Activated CD4-positive, alpha-beta T cell treated with anti-CD3 and anti-CD28 coated beads, Interleukin-2, amount 50 U/mL, for 1 hour (primary cell): ENCODE results near the gene UTP25.
"Not testable (repeated sequence)": the region's sequence is repeated elsewhere in the genome, so short reads cannot be mapped to it uniquely, and the experiment has no call there.

Source experiments
- DNase-seq: peaks from one replicate; pipeline ENCODE4 v3.0.0-alpha.2; 2020

UTP25 gene

GRCh38 chr1:209877087-209877764 lies 49.5 kb downstream of the UTP25 start:
- no peak for DNase-seq

- no peak for DNase-seq
Observed at GRCh38 chr1:209878964-209879363, 51.2 kb downstream of the UTP25 start.

- DNase-seq, result no peak
Observed at GRCh38 chr1:209879539-209879938, 51.8 kb downstream of the UTP25 start.

- no peak for DNase-seq
Observed at GRCh38 chr1:209880031-209880430, 52.3 kb downstream of the UTP25 start.

- DNase-seq, result no peak
Observed at GRCh38 chr1:209881619-209882018, 53.8 kb downstream of the UTP25 start.

GRCh38 chr1:209882286-209882685 lies 54.5 kb downstream of the UTP25 start:
- no peak for DNase-seq

- DNase-seq, result no peak
Observed at GRCh38 chr1:209882942-209883340, 55.2 kb downstream of the UTP25 start.

GRCh38 chr1:209883341-209883971 lies 55.7 kb downstream of the UTP25 start:
- DNase-seq, result no peak

- DNase-seq, result no peak
Observed at GRCh38 chr1:209884249-209884648, 56.5 kb downstream of the UTP25 start.

GRCh38 chr1:209884665-209885117 lies 56.9 kb downstream of the UTP25 start:
- DNase-seq, result no peak

GRCh38 chr1:209885403-209886218 lies 57.8 kb downstream of the UTP25 start:
- no peak for DNase-seq

- no peak for DNase-seq
Observed at GRCh38 chr1:209886219-209886536, 58.4 kb downstream of the UTP25 start.

GRCh38 chr1:209888291-209889076 lies 60.7 kb downstream of the UTP25 start:
- DNase-seq, result not testable (repeated sequence)

GRCh38 chr1:209889077-209889418 lies 61.3 kb downstream of the UTP25 start:
- no peak for DNase-seq

- DNase-seq, result no peak
Observed at GRCh38 chr1:209890641-209891330, 63.0 kb downstream of the UTP25 start.

- DNase-seq, result no peak
Observed at GRCh38 chr1:209893751-209894150, 66.0 kb downstream of the UTP25 start.

GRCh38 chr1:209895709-209896108 lies 67.9 kb downstream of the UTP25 start:
- no peak for DNase-seq

- no peak for DNase-seq
Observed at GRCh38 chr1:209896346-209896745, 68.6 kb downstream of the UTP25 start.

- not testable (repeated sequence) for DNase-seq
Observed at GRCh38 chr1:209898271-209898670, 70.5 kb downstream of the UTP25 start.

GRCh38 chr1:209898851-209899250 lies 71.1 kb downstream of the UTP25 start:
- not testable (repeated sequence) for DNase-seq

GRCh38 chr1:209899948-209900347 lies 72.2 kb downstream of the UTP25 start:
- DNase-seq, result no peak

GRCh38 chr1:209900734-209901133 lies 73.0 kb downstream of the UTP25 start:
- DNase-seq, result no peak

GRCh38 chr1:209901211-209901610 lies 73.4 kb downstream of the UTP25 start:
- no peak for DNase-seq
